CD14-positive monocyte (primary cell): ENCODE measurements around the gene PARS2. TPM values are rescaled to one million over a fixed set of nuclear protein-coding genes. Genes with fewer than 3 reads are reported as not detected.
A peak's percentile ranks its signal among the peaks of the same experiment; 100 is the strongest.

ENCODE experiments used
- DNase-seq, 3 donors: peaks; one replicate each; pipeline ENCODE4 v3.0.0-alpha.2; 2011 to 2022
- H2AFZ ChIP-seq: 2 replicates; pipeline ENCODE4 v1.6.0; 2012; ENCODE audit warnings: mild to moderate bottlenecking, low read depth, low read length, inconsistent platforms; ENCODE audit not compliant: insufficient read depth, poor library complexity, severe bottlenecking
- H3K27ac ChIP-seq, 2 donors: 1 replicate in 1 of 2; 2 replicates in 1 of 2; pipeline ENCODE4 v1.5.1; 2012 to 2013; ENCODE audit warnings: low read length in 2 of 2, control low read depth in 1 of 2, inconsistent platforms in 1 of 2, low read depth in 1 of 2, mild to moderate bottlenecking in 1 of 2
- H3K27me3 ChIP-seq, 2 donors: one replicate each; pipeline versions ENCODE4 v1.6.0 to v1.6.1; 2011 to 2013; ENCODE audit warnings: low read length in 2 of 2; ENCODE audit not compliant: control insufficient read depth in 2 of 2, insufficient read depth in 2 of 2
- H3K36me3 ChIP-seq, 2 donors: replicated peaks in 1 of 2; 1 replicate in 1 of 2; 2 replicates in 1 of 2; pipeline versions ENCODE4 v1.5.1 to v1.6.1; 2012 to 2013; ENCODE audit warnings: low read length in 2 of 2, control low read depth in 1 of 2, inconsistent platforms in 1 of 2, mild to moderate bottlenecking in 1 of 2; ENCODE audit not compliant: insufficient read depth in 2 of 2, control insufficient read depth in 1 of 2
- H3K4me1 ChIP-seq, 2 donors: 1 replicate in 1 of 2; 2 replicates in 1 of 2; pipeline versions ENCODE4 v1.5.1 to v1.6.1; 2012 to 2013; ENCODE audit warnings: low read length in 2 of 2, control low read depth in 1 of 2, inconsistent platforms in 1 of 2, mild to moderate bottlenecking in 1 of 2, moderate library complexity in 1 of 2; ENCODE audit not compliant: insufficient read depth in 2 of 2, control insufficient read depth in 1 of 2
- H3K4me2 ChIP-seq: replicated peaks from 2 replicates; pipeline ENCODE3; 2012; ENCODE audit warnings: low read length, moderate library complexity, mild to moderate bottlenecking; ENCODE audit not compliant: poor library complexity, severe bottlenecking; ENCODE audit errors: extremely low read depth
- H3K4me3 ChIP-seq, 3 experiments: fragments of 200-600 bp in 1 of 3; sonication (generic) in 1 of 3; replicated peaks in 1 of 3; 1 replicate in 2 of 3; 2 replicates in 1 of 3; pipeline ENCODE4 v1.5.1; 2011 to 2013; ENCODE audit warnings: low read length in 3 of 3, mild to moderate bottlenecking in 3 of 3, control low read depth in 2 of 3, low read depth in 2 of 3, inconsistent platforms in 1 of 3, moderate library complexity in 1 of 3
- H3K79me2 ChIP-seq: 2 replicates; pipeline ENCODE4 v1.6.0; 2012; ENCODE audit warnings: mild to moderate bottlenecking, control low read depth, inconsistent platforms, low read length, moderate library complexity; ENCODE audit not compliant: insufficient read depth
- H3K9ac ChIP-seq: 2 replicates; pipeline ENCODE4 v1.6.0; 2017; ENCODE audit warnings: low read length, mild to moderate bottlenecking; ENCODE audit not compliant: insufficient read depth, poor library complexity, severe bottlenecking
- H3K9me3 ChIP-seq, 2 donors: replicated peaks in 1 of 2; 1 replicate in 1 of 2; 2 replicates in 1 of 2; pipeline versions ENCODE4 v1.5.1 to v1.6.1; 2012 to 2013; ENCODE audit warnings: low read length in 2 of 2, control low read depth in 1 of 2; ENCODE audit not compliant: control insufficient read depth in 1 of 2, insufficient read depth in 1 of 2
- H4K20me1 ChIP-seq: 2 replicates; pipeline ENCODE4 v1.6.0; 2012; ENCODE audit warnings: mild to moderate bottlenecking, low read length, control low read depth, moderate library complexity; ENCODE audit not compliant: insufficient read depth
- H3K27ac Mint-ChIP-seq, 7 donors: one replicate each; pipeline ENCODE4 v1.8.0; 2020; ENCODE audit warnings: mild to moderate bottlenecking in 7 of 7, mixed read lengths in 7 of 7, moderate library complexity in 6 of 7, inconsistent platforms in 2 of 7
- H3K27me3 Mint-ChIP-seq, 3 donors: one replicate each; pipeline ENCODE4 v1.8.0; 2021 to 2022; ENCODE audit warnings: low read depth in 3 of 3, mild to moderate bottlenecking in 3 of 3, mixed read lengths in 3 of 3, moderate library complexity in 3 of 3, inconsistent platforms in 1 of 3
- H3K36me3 Mint-ChIP-seq, 2 donors: one replicate each; pipeline ENCODE4 v1.8.0; 2020; ENCODE audit warnings: mixed read lengths in 2 of 2, inconsistent platforms in 1 of 2, mild to moderate bottlenecking in 1 of 2
- H3K4me1 Mint-ChIP-seq: one replicate; pipeline ENCODE4 v1.8.0; 2020; ENCODE audit warnings: mild to moderate bottlenecking, mixed read lengths
- H3K4me3 Mint-ChIP-seq, 2 donors: one replicate each; pipeline ENCODE4 v1.8.0; 2020; ENCODE audit warnings: mild to moderate bottlenecking in 2 of 2, mixed read lengths in 2 of 2, moderate library complexity in 1 of 2
- H3K9me3 Mint-ChIP-seq, 7 donors: one replicate each; pipeline ENCODE4 v1.8.0; 2020 to 2022; ENCODE audit warnings: mixed read lengths in 7 of 7, mild to moderate bottlenecking in 6 of 7, moderate library complexity in 6 of 7, inconsistent platforms in 2 of 7
- CTCF ChIP-seq: fragments of 200-600 bp; IDR thresholded peaks from one replicate; pipeline ENCODE4 v1.8.0; 2022; ENCODE audit warnings: antibody characterized with exemption, mild to moderate bottlenecking
- WGBS: methylation state at CpG from one replicate; pipeline ENCODE4 v1.1.5; 2013; ENCODE audit warnings: missing lambda C conversion rate; ENCODE audit not compliant: insufficient coverage; 5-methylcytosine and 5-hydroxymethylcytosine counted together
- intact Hi-C, 2 donors: fragments of 100-400 bp; cut with micrococcal nuclease; formaldehyde crosslinking; loops; one replicate each; pipeline versions ENCODE4 v1.15.0 to v1.15.1; 2023
- polyA plus RNA-seq, 3 donors: library from polyadenylated mRNA; depleted of rRNA in 1 of 3; unstranded in 2 of 3; stranded (reverse) in 1 of 3; fragments of 300-500 nt in 2 of 3; fragments of >200 nt in 1 of 3; fragmentation: Illumina TruSeq in 2 of 3; gene quantifications; 1 replicate in 2 of 3; 2 replicates in 1 of 3; pipeline ENCODE4 v1.2.3, GENCODE V29; 2012 to 2021

The PARS2 gene
- polyA plus RNA-seq, 3 donors = 0.73 to 1.2 (median 0.92) TPM

GRCh38 chr1:54768093-54768492 lies 3.8 kb upstream of the PARS2 start:
- Mint-ChIP-seq H3K4me3 (no peak overlapping the region), H3K27me3 (no peaks in the 10 kb centered on the region), H3K36me3 (no peaks in the 10 kb centered on the region), H3K4me1 (peaks cover 14% of the 10 kb centered on the region), H3K9me3 (peaks cover 0 to 4% (median 0%) of the 10 kb centered on the region in 7 donors), H3K27ac (no peak overlapping the region)
- no peaks in the 10 kb centered on the region for H3K36me3 ChIP-seq
- H3K4me1 ChIP-seq = peaks cover 10 to 17% of the 10 kb centered on the region in 2 donors
- H3K27me3 ChIP-seq = no peaks in the 10 kb centered on the region
- H2AFZ ChIP-seq = no peak overlapping the region
- TF ChIP-seq CTCF = no peak
- H3K9ac ChIP-seq = no peak overlapping the region
- no peak overlapping the region for H3K27ac ChIP-seq
- H3K4me3 ChIP-seq = no peak overlapping the region
- intact Hi-C loops = loop anchor here (10.0 kb wide), 2 partner anchors 363 to 823 kb away; partner anchors contain the start of genes SSBP3 (in 2 of the 2), IFT25 (in 1 of the 2) and LRRC42 (in 1 of the 2)
- DNase-seq = no peak
- no peaks in the 10 kb centered on the region for H3K9me3 ChIP-seq
- H3K79me2 ChIP-seq = peaks cover 8% of the 10 kb centered on the region
- WGBS = 92% methylated on average over 2 of the region's 5 CpGs
- H3K4me2 ChIP-seq = no peak overlapping the region
- H4K20me1 ChIP-seq = no peaks in the 10 kb centered on the region

- peaks cover 10 to 17% of the 10 kb centered on the region in 2 donors for H3K4me1 ChIP-seq
- no peak overlapping the region for H3K4me2 ChIP-seq
- intact Hi-C loops = loop anchor here (10.0 kb wide), 2 partner anchors 363 to 823 kb away; partner anchors contain the start of genes SSBP3 (in 2 of the 2), IFT25 (in 1 of the 2) and LRRC42 (in 1 of the 2)
- no peaks in the 10 kb centered on the region for H3K27me3 ChIP-seq
- no peak for TF ChIP-seq CTCF
- no peaks in the 10 kb centered on the region for H4K20me1 ChIP-seq
- H3K27ac ChIP-seq = no peak overlapping the region
- no peak overlapping the region for H3K4me3 ChIP-seq
- no peaks in the 10 kb centered on the region for H3K36me3 Mint-ChIP-seq
- peak overlapping the region in 1 of 7 donors; percentile 8 for H3K27ac Mint-ChIP-seq
- H3K4me1 Mint-ChIP-seq = peaks cover 19% of the 10 kb centered on the region
- H3K79me2 ChIP-seq = peaks cover 12% of the 10 kb centered on the region
- H2AFZ ChIP-seq = no peak overlapping the region
- WGBS = 85% methylated on average over 5 of the region's 6 CpGs
- no peaks in the 10 kb centered on the region for H3K36me3 ChIP-seq
- no peak overlapping the region for H3K4me3 Mint-ChIP-seq
- H3K9me3 Mint-ChIP-seq = peaks cover 0 to 2% (median 0%) of the 10 kb centered on the region in 7 donors
- no peaks in the 10 kb centered on the region for H3K27me3 Mint-ChIP-seq
- no peak for DNase-seq
- no peaks in the 10 kb centered on the region for H3K9me3 ChIP-seq
- H3K9ac ChIP-seq = no peak overlapping the region
These were observed 3.2 kb upstream of the PARS2 start for GRCh38 chr1:54767526-54767925.
